GM21390 (cell line): Measurements from ENCODE around the gene CPO.

ENCODE experiments used
- ATAC-seq: cut with Tn5 transposase; IDR thresholded peaks from one replicate; pipeline ENCODE4 v1.9.1; 2021; ENCODE audit not compliant: unreplicated experiment

Gene CPO

GRCh38 chr2:207008105-207008990, 69.0 kb downstream of the CPO start:
- ATAC-seq, result no peak

- ATAC-seq, result no peak
Observed at GRCh38 chr2:207012461-207012860, 73.1 kb downstream of the CPO start.

DNA sequence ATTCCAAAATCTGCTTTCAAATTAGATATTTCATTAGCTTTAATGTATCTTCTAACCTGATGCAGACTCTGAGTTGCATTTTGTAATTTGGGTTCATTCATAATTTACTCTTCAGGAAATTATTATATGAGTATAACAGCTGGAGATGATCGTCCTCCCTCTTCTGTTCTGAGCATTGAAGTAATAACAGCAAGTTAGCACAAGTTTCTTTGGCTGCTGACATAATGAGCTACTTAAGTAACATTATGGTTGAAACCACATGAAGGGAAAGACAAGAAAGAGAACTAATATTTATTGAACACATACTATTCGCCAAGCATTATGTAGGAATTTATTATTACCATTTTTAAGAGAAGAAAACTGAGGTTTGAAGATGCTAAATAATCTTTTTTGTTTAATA, 75.1 kb downstream of the CPO start:
- ATAC-seq, result no peak

DNA sequence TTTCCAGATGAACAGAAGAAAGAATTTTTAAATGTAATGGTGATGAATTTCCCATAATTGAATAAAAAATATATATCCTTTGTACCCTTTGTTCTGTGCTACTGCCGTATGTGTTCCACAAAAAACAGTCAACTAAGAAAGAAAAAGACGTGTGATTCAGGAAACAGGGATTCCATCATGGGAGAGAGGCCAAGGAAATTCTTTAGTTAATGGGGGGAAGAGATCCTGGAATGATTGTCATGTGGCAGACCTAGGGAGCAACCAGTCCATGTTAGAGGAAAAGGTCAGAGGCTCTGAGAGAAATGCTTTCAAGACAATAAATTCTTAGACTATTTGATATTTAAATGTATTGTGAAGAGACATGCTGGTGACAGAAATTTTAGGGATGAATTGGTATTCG, 76.6 kb downstream of the CPO start:
- ATAC-seq, result no peak
